Suprapubic skin (tissue), 4 donors: ENCODE results near the gene PGM3.

ENCODE experiments used
- EP300 ChIP-seq: sonication (generic); formaldehyde crosslinking; IDR thresholded peaks from one replicate; pipeline ENCODE4 v1.6.1; 2017; ENCODE audit warnings: antibody characterized with exemption
- POLR2A ChIP-seq, 2 donors: fragments of 450-650 bp; IDR thresholded peaks; one replicate each; pipeline ENCODE4 v1.6.1; 2017; ENCODE audit warnings: antibody characterized with exemption in 2 of 2, mild to moderate bottlenecking in 2 of 2, moderate library complexity in 2 of 2
- POLR2AphosphoS5 ChIP-seq, 3 donors: sonication (generic); formaldehyde crosslinking; IDR thresholded peaks; one replicate each; pipeline ENCODE4 v1.6.1; 2017; ENCODE audit warnings: antibody characterized with exemption in 3 of 3
- TF ChIP-seq, protein P1 (sequence below), 2 donors: fragments of 200-600 bp in 1 of 2; fragments of 450-650 bp in 1 of 2; sonication (generic) in 1 of 2; IDR thresholded peaks; one replicate each; pipeline ENCODE4 v1.5.1; 2016 to 2019; ENCODE audit warnings: antibody characterized with exemption in 2 of 2, mild to moderate bottlenecking in 1 of 2, moderate library complexity in 1 of 2

- TF ChIP-seq POLR2A (IDR thresholded peaks at IDR 0.05) = no peak
- TF ChIP-seq, protein P1, sequence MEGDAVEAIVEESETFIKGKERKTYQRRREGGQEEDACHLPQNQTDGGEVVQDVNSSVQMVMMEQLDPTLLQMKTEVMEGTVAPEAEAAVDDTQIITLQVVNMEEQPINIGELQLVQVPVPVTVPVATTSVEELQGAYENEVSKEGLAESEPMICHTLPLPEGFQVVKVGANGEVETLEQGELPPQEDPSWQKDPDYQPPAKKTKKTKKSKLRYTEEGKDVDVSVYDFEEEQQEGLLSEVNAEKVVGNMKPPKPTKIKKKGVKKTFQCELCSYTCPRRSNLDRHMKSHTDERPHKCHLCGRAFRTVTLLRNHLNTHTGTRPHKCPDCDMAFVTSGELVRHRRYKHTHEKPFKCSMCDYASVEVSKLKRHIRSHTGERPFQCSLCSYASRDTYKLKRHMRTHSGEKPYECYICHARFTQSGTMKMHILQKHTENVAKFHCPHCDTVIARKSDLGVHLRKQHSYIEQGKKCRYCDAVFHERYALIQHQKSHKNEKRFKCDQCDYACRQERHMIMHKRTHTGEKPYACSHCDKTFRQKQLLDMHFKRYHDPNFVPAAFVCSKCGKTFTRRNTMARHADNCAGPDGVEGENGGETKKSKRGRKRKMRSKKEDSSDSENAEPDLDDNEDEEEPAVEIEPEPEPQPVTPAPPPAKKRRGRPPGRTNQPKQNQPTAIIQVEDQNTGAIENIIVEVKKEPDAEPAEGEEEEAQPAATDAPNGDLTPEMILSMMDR (IDR thresholded peaks at IDR 0.05) = peak; percentile 51 to 72
- TF ChIP-seq POLR2AphosphoS5 (IDR thresholded peaks at IDR 0.05) = no peak
- TF ChIP-seq EP300 = no peak
These were observed 22.3 kb upstream of the PGM3 start for GRCh38 chr6:83215131-83216047.
